PC-3 (cell line): ENCODE results near the gene NTN1. TPM values are rescaled to one million over a fixed set of nuclear protein-coding genes. Genes with fewer than 3 reads are reported as not detected.

ENCODE experiments used
- ATAC-seq: fragments of 200-7000 bp; cut with Tn5 transposase; 2 replicates; pipeline ENCODE4 v1.9.1; 2020; ENCODE audit warnings: mild to moderate bottlenecking, moderate library complexity
- BruUV-seq: library from RNA; stranded (reverse); fragments of 400-500 nt; replicated peaks from 2 replicates; lab custom pipeline; 2021; lab: Mats Ljungman, UMichigan
- CTCF ChIA-PET: fragments of 300-600 bp; sonication (Branson Sonifier 250); formaldehyde crosslinking; loops from one replicate; lab custom pipeline; 2022; ENCODE audit warnings: antibody characterized with exemption; lab: Charles Lee
- POLR2A ChIA-PET: fragments of 300-600 bp; sonication (Branson Sonifier 250); formaldehyde crosslinking; loops from one replicate; lab custom pipeline; 2022; ENCODE audit warnings: antibody characterized with exemption; ENCODE audit not compliant: unreplicated experiment; lab: Charles Lee
- DNase-seq: peaks from one replicate; pipeline ENCODE4 v3.0.0-alpha.2; 2015
- H2AFZ ChIP-seq: fragments of 300-600 bp; sonication (generic); 2 replicates; pipeline ENCODE4 v1.6.0; 2016; ENCODE audit warnings: antibody characterized with exemption, low read length
- H3F3A ChIP-seq: fragments of 300-600 bp; sonication (generic); one replicate; pipeline ENCODE4 v1.6.0; 2017; ENCODE audit warnings: antibody characterized with exemption, low read length, control low read depth, mild to moderate bottlenecking; ENCODE audit not compliant: unreplicated experiment
- H3K27ac ChIP-seq: fragments of 300-600 bp; sonication (generic); 2 replicates; pipeline ENCODE4 v1.5.1; 2016; ENCODE audit warnings: mild to moderate bottlenecking, low read length
- H3K27me3 ChIP-seq: fragments of 300-600 bp; sonication (generic); 2 replicates; pipeline ENCODE4 v1.6.1; 2016; ENCODE audit warnings: low read length, mixed read lengths
- H3K36me3 ChIP-seq: fragments of 300-600 bp; sonication (generic); 2 replicates; pipeline ENCODE4 v1.6.1; 2016; ENCODE audit warnings: low read depth, mixed run types, low read length, mixed read lengths
- H3K4me1 ChIP-seq: fragments of 300-600 bp; sonication (generic); 2 replicates; pipeline ENCODE4 v1.5.1; 2016; ENCODE audit warnings: low read length; ENCODE audit not compliant: insufficient read depth
- H3K4me2 ChIP-seq: fragments of 300-600 bp; sonication (generic); 2 replicates; pipeline ENCODE4 v1.6.0; 2016; ENCODE audit warnings: low read length
- H3K4me3 ChIP-seq: fragments of 300-600 bp; sonication (generic); 2 replicates; pipeline ENCODE4 v1.5.1; 2016; ENCODE audit warnings: mild to moderate bottlenecking, low read length, mixed read lengths
- H3K79me2 ChIP-seq: fragments of 300-600 bp; sonication (generic); 2 replicates; pipeline ENCODE4 v1.6.1; 2017; ENCODE audit warnings: low read length, mixed read lengths
- H3K9ac ChIP-seq: fragments of 300-600 bp; sonication (generic); 2 replicates; pipeline ENCODE4 v1.6.0; 2016; ENCODE audit warnings: mild to moderate bottlenecking, low read length
- H3K9me2 ChIP-seq: fragments of 300-600 bp; sonication (generic); replicated peaks from 2 replicates; pipeline ENCODE4 v1.6.1; 2016; ENCODE audit warnings: mixed run types, low read length, mixed read lengths
- H3K9me3 ChIP-seq: fragments of 300-600 bp; sonication (generic); 2 replicates; pipeline ENCODE4 v1.6.1; 2016; ENCODE audit warnings: low read length, mixed read lengths
- H4K20me1 ChIP-seq: fragments of 300-600 bp; sonication (generic); 2 replicates; pipeline ENCODE4 v1.6.1; 2016; ENCODE audit warnings: low read length, mixed read lengths
- EZH2 ChIP-seq: fragments of 300-600 bp; sonication (generic); IDR thresholded peaks from one replicate; pipeline ENCODE4 v1.6.1; 2017; ENCODE audit warnings: antibody characterized with exemption, mild to moderate bottlenecking, low read length; ENCODE audit not compliant: unreplicated experiment
- EZH2phosphoT487 ChIP-seq: fragments of 300-600 bp; sonication (generic); IDR thresholded peaks from 2 replicates; pipeline ENCODE4 v1.6.1; 2018; ENCODE audit warnings: mild to moderate bottlenecking, antibody characterized with exemption, low read length, borderline replicate concordance
- intact Hi-C: fragments of 100-400 bp; cut with micrococcal nuclease; formaldehyde crosslinking; loops from 2 replicates; pipeline ENCODE4 v1.9.0; 2023
- total RNA-seq: library from RNA; depleted of rRNA; stranded (reverse); fragments of >200 nt; gene quantifications from 2 replicates; pipeline ENCODE4 v1.2.3, GENCODE V29; 2014
- TF ChIP-seq, protein P1 (sequence below): fragments of 300-600 bp; sonication (generic); conservative IDR thresholded peaks from 2 replicates; pipeline ENCODE4 v1.5.1; 2017; ENCODE audit warnings: antibody characterized with exemption, low read depth, mild to moderate bottlenecking, low read length

NTN1 gene
- total RNA-seq, 1 experiment from 2014 or later = 0.22 TPM

DNA sequence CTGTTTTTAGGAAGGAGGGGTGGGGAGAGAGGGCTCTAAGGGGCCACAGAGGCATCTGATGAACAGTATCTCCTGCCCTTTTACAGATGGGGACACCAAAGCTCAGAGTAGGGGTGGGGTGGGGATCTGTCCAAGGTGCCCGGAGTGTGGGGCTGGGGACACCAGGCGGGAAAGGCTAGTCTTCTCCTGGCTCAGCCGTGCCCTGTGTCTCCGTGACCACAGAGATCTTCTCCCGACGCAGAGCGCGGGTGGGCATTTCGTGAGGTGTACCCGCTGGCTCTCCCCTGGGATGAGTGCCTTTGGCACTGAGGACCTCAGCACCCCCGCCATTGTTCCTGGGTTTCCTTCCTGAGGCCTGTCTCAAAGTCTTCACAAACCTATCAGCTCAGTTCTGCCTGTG, 209.6 kb downstream of the NTN1 start:
- Histone ChIP-seq H3K9ac (no peak overlapping the region), H3K36me3 (no peaks in the 10 kb centered on the region), H3K27ac (no peak overlapping the region), H3K79me2 (no peaks in the 10 kb centered on the region), H3K9me3 (no peaks in the 10 kb centered on the region), H3K4me2 (no peak overlapping the region), H3K4me3 (no peak overlapping the region), H2AFZ (no peak overlapping the region), H3K27me3 (no peaks in the 10 kb centered on the region), H3K9me2 (no peaks in the 10 kb centered on the region), H4K20me1 (no peaks in the 10 kb centered on the region), H3K4me1 (no peaks in the 10 kb centered on the region), H3F3A (no peaks in the 10 kb centered on the region)
- CTCF ChIA-PET = no interaction called here
- DNase-seq (no peak), ATAC-seq (no peak)
- TF ChIP-seq, protein P1, sequence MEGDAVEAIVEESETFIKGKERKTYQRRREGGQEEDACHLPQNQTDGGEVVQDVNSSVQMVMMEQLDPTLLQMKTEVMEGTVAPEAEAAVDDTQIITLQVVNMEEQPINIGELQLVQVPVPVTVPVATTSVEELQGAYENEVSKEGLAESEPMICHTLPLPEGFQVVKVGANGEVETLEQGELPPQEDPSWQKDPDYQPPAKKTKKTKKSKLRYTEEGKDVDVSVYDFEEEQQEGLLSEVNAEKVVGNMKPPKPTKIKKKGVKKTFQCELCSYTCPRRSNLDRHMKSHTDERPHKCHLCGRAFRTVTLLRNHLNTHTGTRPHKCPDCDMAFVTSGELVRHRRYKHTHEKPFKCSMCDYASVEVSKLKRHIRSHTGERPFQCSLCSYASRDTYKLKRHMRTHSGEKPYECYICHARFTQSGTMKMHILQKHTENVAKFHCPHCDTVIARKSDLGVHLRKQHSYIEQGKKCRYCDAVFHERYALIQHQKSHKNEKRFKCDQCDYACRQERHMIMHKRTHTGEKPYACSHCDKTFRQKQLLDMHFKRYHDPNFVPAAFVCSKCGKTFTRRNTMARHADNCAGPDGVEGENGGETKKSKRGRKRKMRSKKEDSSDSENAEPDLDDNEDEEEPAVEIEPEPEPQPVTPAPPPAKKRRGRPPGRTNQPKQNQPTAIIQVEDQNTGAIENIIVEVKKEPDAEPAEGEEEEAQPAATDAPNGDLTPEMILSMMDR = no peak
- TF ChIP-seq EZH2 (no peak), EZH2phosphoT487 (no peak)
- intact Hi-C loops = no loop called here
- no TSS peak for BruUV-seq
- POLR2A ChIA-PET = no interaction called here

DNA sequence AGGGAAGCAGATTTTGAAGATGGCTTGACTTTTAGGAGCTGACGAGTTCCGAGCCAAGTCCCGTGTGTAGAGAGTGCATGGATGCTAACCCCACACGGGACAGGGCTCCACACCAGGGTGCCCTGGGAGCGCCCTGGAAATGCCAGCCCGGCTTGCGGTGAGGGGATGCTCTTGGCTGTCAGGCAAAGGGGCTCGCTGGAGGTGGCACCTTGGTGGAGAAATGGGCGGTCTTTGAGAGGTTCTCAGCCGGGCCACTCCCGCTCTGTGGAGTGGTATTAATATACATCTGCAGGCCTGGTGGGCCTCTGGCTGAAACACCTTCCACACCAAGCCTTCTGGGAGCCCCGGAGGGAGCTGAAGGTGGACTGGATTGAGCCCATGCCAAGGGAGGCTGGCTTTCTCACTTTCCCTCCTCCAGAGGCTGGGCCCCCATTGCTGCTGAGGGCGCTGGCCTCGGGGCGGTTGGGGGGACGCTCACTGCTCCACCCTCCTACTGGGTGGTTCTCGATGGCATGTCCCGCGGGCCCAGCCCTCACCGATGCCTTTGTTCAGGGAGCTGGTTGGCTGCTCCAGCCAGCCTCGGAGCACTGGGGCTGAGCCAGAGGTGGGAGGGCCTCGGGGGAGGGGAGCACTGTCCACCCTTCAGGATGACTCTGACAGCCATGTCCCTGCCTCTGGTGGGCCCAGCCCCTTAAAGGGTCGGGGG, 210.3 kb downstream of the NTN1 start:
- Histone ChIP-seq H4K20me1 (no peaks in the 10 kb centered on the region), H3K27me3 (no peaks in the 10 kb centered on the region), H3K9me2 (no peaks in the 10 kb centered on the region), H3F3A (no peaks in the 10 kb centered on the region), H3K79me2 (no peaks in the 10 kb centered on the region), H2AFZ (no peak overlapping the region), H3K9me3 (no peaks in the 10 kb centered on the region), H3K9ac (no peak overlapping the region), H3K36me3 (no peaks in the 10 kb centered on the region), H3K4me2 (no peak overlapping the region), H3K4me1 (no peaks in the 10 kb centered on the region), H3K27ac (no peak overlapping the region), H3K4me3 (no peak overlapping the region)
- intact Hi-C loops = no loop called here
- POLR2A ChIA-PET = interaction anchor here (0.6 kb wide), 1 partner anchor 20 kb away, joined by 3 read pairs; no protein-coding TSS in a partner anchor
- ATAC-seq = no peak
- CTCF ChIA-PET = no interaction called here
- no peak for DNase-seq
- TF ChIP-seq EZH2 = no peak
- TF ChIP-seq, protein P1 = no peak
- TF ChIP-seq EZH2phosphoT487 = no peak
- no TSS peak for BruUV-seq

DNA sequence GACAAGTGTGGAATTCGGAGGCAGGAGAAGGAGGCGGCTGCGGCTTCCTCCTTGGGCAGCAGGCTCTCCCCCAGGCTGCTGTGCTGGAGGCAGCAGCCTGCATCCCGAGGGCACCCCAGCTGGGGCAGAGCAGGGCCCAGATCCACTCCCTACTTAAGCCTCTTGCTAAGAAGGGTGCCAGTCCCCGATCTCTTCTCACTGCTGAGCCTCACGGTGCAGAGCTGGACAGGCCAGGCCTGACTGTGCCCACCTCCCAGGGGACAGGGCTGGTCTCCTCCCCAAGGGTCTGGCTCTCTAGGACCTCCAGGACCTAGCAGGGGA, 210.8 kb downstream of the NTN1 start:
- Histone ChIP-seq H3K4me1 (no peaks in the 10 kb centered on the region), H3K9me3 (no peaks in the 10 kb centered on the region), H3K4me2 (no peak overlapping the region), H3K4me3 (no peak overlapping the region), H3K9ac (no peak overlapping the region), H3K27me3 (no peaks in the 10 kb centered on the region), H3K36me3 (no peaks in the 10 kb centered on the region), H3F3A (no peaks in the 10 kb centered on the region), H2AFZ (no peak overlapping the region), H3K9me2 (no peaks in the 10 kb centered on the region), H4K20me1 (no peaks in the 10 kb centered on the region), H3K79me2 (no peaks in the 10 kb centered on the region), H3K27ac (no peak overlapping the region)
- ChIA-PET CTCF (no interaction called here), POLR2A (interaction anchor here (0.6 kb wide), 1 partner anchor 19 kb away, joined by 3 read pairs; no protein-coding TSS in a partner anchor)
- TF ChIP-seq, protein P1 = no peak
- TF ChIP-seq EZH2 (no peak), EZH2phosphoT487 (no peak)
- DNase-seq = no peak
- BruUV-seq = no TSS peak
- no peak for ATAC-seq
- intact Hi-C loops = no loop called here
